ENCODE data around the gene STK24. TPM values are rescaled to one million over a fixed set of nuclear protein-coding genes. Genes with fewer than 3 reads are reported as not detected.

The STK24 gene
- total RNA-seq, 1 donor from 2014 or later: 66.2 TPM

DNA sequence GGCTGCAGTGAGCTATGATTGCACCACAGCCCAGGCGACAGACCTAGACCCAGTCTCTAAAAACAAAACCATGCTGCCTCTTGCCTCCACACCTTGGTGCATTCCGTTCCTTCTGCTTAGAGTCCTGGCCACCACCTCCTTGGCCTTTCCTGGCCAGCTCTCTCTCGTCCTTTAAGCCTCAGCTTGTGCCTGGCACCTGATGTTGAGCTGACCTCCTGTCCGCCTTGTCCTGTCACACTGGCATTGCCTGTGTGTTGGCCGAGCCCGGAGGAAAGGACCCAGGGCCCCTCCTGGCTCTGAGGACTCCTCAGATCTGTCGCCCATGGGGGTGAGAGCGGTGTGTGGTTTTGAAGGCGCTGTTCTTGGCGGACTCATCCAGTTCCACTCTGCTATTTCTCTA is 143.3 kb downstream of the STK24 start:
- peaks cover 19% of the 10 kb centered on the region for H3K36me3 ChIP-seq
- no peaks in the 10 kb centered on the region for H3K4me1 ChIP-seq
- H3K27me3 ChIP-seq (ENCODE audit: low read depth): no peaks in the 10 kb centered on the region
- no peaks in the 10 kb centered on the region for H3K9me3 ChIP-seq (replicated peaks)
- TF ChIP-seq, protein P1, sequence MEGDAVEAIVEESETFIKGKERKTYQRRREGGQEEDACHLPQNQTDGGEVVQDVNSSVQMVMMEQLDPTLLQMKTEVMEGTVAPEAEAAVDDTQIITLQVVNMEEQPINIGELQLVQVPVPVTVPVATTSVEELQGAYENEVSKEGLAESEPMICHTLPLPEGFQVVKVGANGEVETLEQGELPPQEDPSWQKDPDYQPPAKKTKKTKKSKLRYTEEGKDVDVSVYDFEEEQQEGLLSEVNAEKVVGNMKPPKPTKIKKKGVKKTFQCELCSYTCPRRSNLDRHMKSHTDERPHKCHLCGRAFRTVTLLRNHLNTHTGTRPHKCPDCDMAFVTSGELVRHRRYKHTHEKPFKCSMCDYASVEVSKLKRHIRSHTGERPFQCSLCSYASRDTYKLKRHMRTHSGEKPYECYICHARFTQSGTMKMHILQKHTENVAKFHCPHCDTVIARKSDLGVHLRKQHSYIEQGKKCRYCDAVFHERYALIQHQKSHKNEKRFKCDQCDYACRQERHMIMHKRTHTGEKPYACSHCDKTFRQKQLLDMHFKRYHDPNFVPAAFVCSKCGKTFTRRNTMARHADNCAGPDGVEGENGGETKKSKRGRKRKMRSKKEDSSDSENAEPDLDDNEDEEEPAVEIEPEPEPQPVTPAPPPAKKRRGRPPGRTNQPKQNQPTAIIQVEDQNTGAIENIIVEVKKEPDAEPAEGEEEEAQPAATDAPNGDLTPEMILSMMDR (IDR thresholded peaks at IDR 0.05; ENCODE audit: borderline replicate concordance): no peak
- DNase-seq: no peak
- H3K4me3 ChIP-seq: no peak overlapping the region
- intact Hi-C loops (cut with micrococcal nuclease): no loop called here
- no peak overlapping the region for H3K27ac ChIP-seq (replicated peaks)

DNA sequence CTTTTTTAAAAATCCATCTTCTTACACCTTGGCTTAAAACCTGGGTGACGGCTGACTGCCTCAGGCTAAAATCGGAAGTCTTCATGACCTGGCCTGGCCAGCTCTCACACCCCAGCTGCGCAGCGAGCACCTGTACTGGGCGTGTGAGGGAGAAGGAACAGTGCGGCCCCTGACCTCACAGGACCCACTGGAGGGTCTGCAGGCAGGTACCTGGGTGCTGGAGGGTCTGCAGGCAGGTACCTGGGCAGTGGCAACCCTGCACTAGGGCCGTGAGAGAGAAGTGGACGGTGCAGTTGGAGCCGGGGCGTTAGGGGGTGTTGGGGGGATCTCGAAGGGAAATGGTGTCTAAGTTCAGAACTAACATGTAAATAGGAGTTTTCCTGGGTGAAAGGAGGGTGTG is 144.3 kb downstream of the STK24 start:
- H3K27me3 ChIP-seq (ENCODE audit: low read depth): no peaks in the 10 kb centered on the region
- no peaks in the 10 kb centered on the region for H3K9me3 ChIP-seq (replicated peaks)
- DNase-seq: no peak
- TF ChIP-seq, protein P1 (IDR thresholded peaks at IDR 0.05; ENCODE audit: borderline replicate concordance): no peak
- no peak overlapping the region for H3K27ac ChIP-seq (replicated peaks)
- intact Hi-C loops (cut with micrococcal nuclease): no loop called here
- H3K4me1 ChIP-seq: peaks cover 6% of the 10 kb centered on the region
- H3K4me3 ChIP-seq: no peak overlapping the region
- peaks cover 15% of the 10 kb centered on the region for H3K36me3 ChIP-seq

DNA sequence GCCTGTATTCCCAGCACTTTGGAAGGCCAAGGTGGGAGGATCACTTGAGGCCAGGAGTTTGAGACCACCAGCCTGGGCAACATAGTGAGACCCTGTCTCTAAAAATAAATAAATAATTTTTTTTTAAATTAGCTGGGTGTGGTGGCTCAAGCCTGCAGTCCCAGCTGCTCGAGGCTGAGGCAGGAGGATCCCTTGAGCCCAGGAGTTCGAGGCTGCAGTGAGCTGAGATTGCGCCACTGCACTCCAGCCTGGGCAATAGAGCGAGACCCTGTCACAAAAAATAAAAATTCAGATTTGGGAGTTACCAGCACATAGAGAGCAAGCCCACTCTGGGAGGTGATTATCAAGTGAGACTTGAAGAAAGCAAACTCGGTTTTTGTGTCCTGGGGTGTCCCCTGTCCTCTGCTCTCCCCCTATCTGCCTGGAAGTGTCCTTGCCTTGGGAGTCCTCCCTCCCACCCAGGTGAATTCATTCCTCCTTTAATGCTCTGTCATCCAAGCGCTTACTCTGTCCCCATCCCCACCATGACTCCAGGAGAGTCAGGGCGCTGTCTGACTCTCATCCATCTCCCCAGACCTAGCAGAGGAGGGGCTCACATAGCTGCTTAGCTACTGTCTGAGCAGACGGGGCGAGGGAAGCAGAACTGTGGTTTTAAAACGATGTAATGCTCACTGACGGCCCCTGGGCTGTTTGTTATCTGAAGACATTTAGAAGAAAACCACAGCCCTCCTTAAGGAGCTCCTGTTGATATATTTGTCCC is 146.8 kb downstream of the STK24 start:
- Histone ChIP-seq H3K27me3 (ENCODE audit: low read depth) (no peaks in the 10 kb centered on the region), H3K9me3 (replicated peaks) (no peaks in the 10 kb centered on the region), H3K4me1 (peaks cover 13% of the 10 kb centered on the region), H3K4me3 (no peak overlapping the region), H3K36me3 (peaks cover 10% of the 10 kb centered on the region), H3K27ac (replicated peaks) (no peak overlapping the region)
- intact Hi-C loops (cut with micrococcal nuclease): no loop called here
- no peak for DNase-seq
- TF ChIP-seq, protein P1 (IDR thresholded peaks at IDR 0.05; ENCODE audit: borderline replicate concordance): no peak

DNA sequence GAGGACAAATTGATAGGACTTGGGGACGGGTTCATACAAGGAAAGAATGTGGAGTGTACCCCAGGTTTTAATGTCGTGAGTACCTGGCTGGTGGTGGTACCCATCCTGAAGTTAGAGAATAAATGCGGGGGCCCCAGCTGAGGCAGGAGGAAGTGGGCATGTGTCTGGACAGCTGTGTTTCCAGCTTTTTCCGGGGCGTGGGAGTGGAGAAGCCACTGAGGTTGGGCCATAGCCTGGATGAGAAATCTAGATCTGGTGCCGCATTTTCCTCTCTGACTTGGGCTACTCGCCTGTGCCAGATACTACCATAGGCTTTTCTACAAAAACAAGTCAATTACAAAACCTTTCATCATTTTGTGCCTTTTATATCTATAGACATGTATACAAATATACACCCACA is 147.4 kb downstream of the STK24 start:
- intact Hi-C loops (cut with micrococcal nuclease): no loop called here
- Histone ChIP-seq H3K36me3 (peaks cover 12% of the 10 kb centered on the region), H3K27me3 (ENCODE audit: low read depth) (no peaks in the 10 kb centered on the region), H3K9me3 (replicated peaks) (no peaks in the 10 kb centered on the region), H3K27ac (replicated peaks) (no peak overlapping the region), H3K4me3 (no peak overlapping the region), H3K4me1 (peaks cover 13% of the 10 kb centered on the region)
- TF ChIP-seq, protein P1 (IDR thresholded peaks at IDR 0.05; ENCODE audit: borderline replicate concordance): no peak
- no peak for DNase-seq

DNA sequence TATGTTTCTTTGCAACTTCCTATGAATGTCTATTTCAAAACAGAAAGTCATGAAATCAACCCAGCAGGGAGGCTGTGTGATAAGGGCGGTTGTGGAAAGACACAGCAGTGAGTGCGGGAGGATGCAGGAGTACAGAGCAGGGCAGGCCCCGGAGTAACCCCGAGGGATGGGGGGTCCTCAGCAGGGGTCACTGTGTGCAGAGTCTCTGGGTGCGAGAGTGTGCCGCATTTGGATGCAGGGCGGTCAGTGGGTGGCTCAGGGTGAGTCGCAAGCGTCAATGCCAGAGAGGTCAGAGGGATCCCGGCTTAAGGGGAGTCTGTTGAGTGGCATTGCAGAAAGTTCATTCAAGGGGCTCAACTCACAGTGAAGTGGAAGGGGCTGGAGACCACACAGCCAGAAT is 147.8 kb downstream of the STK24 start:
- peaks cover 12% of the 10 kb centered on the region for H3K36me3 ChIP-seq
- H3K4me3 ChIP-seq: no peak overlapping the region
- H3K27ac ChIP-seq (replicated peaks): no peak overlapping the region
- TF ChIP-seq, protein P1 (IDR thresholded peaks at IDR 0.05; ENCODE audit: borderline replicate concordance): no peak
- no peak for DNase-seq
- intact Hi-C loops (cut with micrococcal nuclease): no loop called here
- H3K27me3 ChIP-seq (ENCODE audit: low read depth): no peaks in the 10 kb centered on the region
- H3K9me3 ChIP-seq (replicated peaks): no peaks in the 10 kb centered on the region
- peaks cover 13% of the 10 kb centered on the region for H3K4me1 ChIP-seq

Measured in left ventricle myocardium inferior (tissue), 1 donor.